GM19372 (cell line): Measurements from ENCODE around the gene USP20.

Source experiments
- ATAC-seq: cut with Tn5 transposase; IDR thresholded peaks from one replicate; pipeline ENCODE4 v1.9.1; 2021; ENCODE audit warnings: mild to moderate bottlenecking, low read depth, moderate library complexity; ENCODE audit not compliant: unreplicated experiment

USP20 gene

GRCh38 chr9:129907201-129907600 lies 71.9 kb downstream of the USP20 start:
- no peak for ATAC-seq

GRCh38 chr9:129908906-129909305 lies 73.6 kb downstream of the USP20 start:
- ATAC-seq: no peak

- no peak for ATAC-seq
Measured at GRCh38 chr9:129909851-129910250, 74.6 kb downstream of the USP20 start.

- ATAC-seq: no peak
Measured at GRCh38 chr9:129910628-129911567, 75.6 kb downstream of the USP20 start.

GRCh38 chr9:129914051-129914450 lies 78.8 kb downstream of the USP20 start:
- no peak for ATAC-seq

GRCh38 chr9:129916707-129917106 lies 81.4 kb downstream of the USP20 start:
- no peak for ATAC-seq

- ATAC-seq: no peak
Measured at GRCh38 chr9:129918296-129918950, 83.2 kb downstream of the USP20 start.

GRCh38 chr9:129919277-129919676 lies 84.0 kb downstream of the USP20 start:
- no peak for ATAC-seq

GRCh38 chr9:129919841-129920240 lies 84.6 kb downstream of the USP20 start:
- no peak for ATAC-seq

GRCh38 chr9:129921905-129922304 lies 86.6 kb downstream of the USP20 start:
- no peak for ATAC-seq

- no peak for ATAC-seq
Measured at GRCh38 chr9:129923589-129923988, 88.3 kb downstream of the USP20 start.

- no peak for ATAC-seq
Measured at GRCh38 chr9:129929496-129930125, 94.4 kb downstream of the USP20 start.

- ATAC-seq: no peak
Measured at GRCh38 chr9:129930743-129931142, 95.5 kb downstream of the USP20 start.
